HG02943 (cell line): ENCODE data around the gene SLC22A7.
"Not testable (repeated sequence)": the region's sequence is repeated elsewhere in the genome, so short reads cannot be mapped to it uniquely, and the experiment has no call there.

ENCODE experiments used
- ATAC-seq: cut with Tn5 transposase; IDR thresholded peaks from one replicate; pipeline ENCODE4 v1.9.1; 2021; ENCODE audit warnings: mild to moderate bottlenecking, low read depth, moderate library complexity; ENCODE audit not compliant: unreplicated experiment

SLC22A7 gene

GRCh38 chr6:43299338-43300293, 1.6 kb downstream of the SLC22A7 start:
- ATAC-seq = no peak

DNA sequence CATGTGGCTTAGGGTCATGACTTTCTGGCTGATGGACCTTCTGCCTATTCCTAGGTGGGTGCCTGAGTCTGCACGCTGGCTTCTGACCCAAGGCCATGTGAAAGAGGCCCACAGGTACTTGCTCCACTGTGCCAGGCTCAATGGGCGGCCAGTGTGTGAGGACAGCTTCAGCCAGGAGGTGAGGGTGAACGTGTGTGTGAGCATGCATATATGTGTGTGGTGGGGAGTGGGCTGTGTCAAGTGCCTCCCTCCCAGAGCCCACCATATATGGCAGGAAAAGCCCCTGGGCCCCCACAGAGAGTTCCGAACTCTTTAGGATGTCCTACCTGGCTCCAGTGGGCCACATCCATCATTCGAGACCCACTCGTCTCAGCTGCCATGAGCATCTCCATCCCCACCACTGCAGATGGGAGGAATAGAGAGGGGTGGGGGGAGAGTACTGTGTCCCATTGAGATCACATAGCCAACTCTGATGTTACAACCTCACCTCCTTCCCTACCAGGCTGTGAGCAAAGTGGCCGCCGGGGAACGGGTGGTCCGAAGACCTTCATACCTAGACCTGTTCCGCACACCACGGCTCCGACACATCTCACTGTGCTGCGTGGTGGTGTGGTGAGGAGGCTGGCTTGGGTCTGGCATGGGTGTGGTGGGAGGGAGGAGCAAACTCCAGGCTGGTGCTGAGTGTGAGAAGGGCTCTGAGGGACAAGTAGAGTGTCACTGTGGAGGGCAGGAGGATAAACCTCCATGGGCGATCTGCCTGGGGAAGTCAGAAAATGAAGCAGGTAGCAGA, 3.2 kb downstream of the SLC22A7 start:
- ATAC-seq = no peak

- no peak for ATAC-seq
Observed at GRCh38 chr6:43302126-43302525, 4.1 kb downstream of the SLC22A7 start.

- not testable (repeated sequence) for ATAC-seq
Observed at GRCh38 chr6:43303006-43303405, 4.9 kb downstream of the SLC22A7 start.

- no peak for ATAC-seq
Observed at GRCh38 chr6:43303751-43304331, 5.8 kb downstream of the SLC22A7 start.

GRCh38 chr6:43304361-43304760, 6.3 kb downstream of the SLC22A7 start:
- ATAC-seq = no peak

DNA sequence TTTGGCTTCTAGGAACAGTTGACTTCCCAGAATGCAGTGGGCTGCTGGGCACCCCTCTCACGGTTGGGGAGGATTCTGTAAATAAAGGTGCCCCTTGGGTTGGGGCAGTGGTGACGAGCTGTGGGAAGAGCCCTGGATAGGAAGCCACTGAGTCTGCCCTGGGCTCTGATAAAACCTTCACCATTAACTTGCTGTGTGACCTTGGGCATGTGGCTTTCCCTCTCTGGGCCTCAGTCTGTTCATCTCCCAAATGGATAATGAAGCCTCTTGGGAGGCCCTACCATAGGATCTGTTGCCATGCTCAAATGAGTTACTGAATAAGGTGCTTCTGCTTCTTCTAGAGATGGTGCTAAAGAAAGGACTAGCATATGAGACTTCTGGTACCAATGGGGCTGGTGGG, 6.8 kb downstream of the SLC22A7 start:
- ATAC-seq = no peak

DNA sequence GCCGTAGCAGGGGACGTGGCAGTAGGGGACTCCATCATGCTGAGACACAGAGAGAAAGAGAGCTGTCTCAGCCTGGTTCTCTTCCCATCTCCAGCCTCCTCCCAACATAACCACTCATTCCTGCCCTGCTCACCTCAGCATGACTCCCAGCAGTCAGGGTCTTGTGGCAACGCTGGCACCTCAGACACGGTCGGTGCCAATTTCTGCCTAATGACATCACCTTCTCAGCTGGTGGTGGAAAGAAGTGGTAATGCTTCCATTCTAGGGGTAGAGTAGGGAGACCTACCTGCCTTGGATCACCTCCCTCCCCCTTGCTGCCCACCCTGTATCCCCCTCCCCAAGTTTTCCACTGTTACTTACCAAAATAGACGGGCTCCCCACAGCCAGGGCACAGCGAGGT, 8.0 kb downstream of the SLC22A7 start:
- no peak for ATAC-seq

GRCh38 chr6:43307451-43308100, 9.5 kb downstream of the SLC22A7 start:
- ATAC-seq = no peak

DNA sequence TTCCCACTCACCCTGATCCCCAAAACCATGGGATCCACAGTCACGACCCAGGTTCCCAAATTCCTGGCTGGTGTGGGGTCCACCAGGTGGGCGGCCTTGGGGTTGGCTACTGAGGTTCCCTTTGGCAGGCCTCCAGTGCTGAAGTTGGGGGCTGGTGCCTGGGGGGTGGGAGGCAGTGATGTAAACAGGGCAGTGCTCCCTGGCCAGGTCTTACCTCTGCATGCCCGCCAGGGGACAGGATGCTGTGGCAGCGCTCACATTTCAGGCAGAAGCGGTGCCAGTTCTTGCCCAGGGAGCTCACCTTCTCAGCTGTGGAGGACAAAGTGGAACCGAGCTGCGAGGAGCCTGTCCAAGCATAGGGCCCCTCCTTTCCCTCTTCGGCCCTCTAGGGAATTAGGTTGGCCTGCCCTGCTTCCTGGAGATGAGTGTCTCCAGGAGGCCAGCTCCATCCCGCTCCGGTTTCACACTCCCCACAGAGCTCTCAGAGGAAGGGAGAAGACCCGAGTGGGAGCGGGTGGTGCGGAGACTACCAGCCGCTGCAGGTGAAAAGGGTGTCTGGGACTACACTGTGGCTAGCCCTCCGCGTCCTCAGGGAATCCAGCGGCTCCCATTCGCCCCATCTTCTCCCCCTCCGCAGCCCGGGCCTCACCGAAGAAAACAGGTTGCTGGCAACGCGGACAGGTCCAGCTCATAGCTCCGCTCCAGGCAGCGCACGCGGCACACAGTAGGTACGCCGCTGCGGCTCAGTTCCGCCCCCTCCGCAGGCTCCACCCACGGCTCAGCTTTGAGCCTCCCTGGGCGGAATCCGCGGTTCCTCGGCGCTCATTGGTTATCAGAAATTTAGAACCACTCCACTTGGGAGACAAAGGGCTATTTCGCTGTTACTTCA, 10.3 kb downstream of the SLC22A7 start, which contains the start of gene CRIP3:
CRIP3 (minus strand) TSS at position 726 of the 889 bp plus-strand sequence; CDS start at position 692, 34 bp downstream.
- ATAC-seq = no peak

DNA sequence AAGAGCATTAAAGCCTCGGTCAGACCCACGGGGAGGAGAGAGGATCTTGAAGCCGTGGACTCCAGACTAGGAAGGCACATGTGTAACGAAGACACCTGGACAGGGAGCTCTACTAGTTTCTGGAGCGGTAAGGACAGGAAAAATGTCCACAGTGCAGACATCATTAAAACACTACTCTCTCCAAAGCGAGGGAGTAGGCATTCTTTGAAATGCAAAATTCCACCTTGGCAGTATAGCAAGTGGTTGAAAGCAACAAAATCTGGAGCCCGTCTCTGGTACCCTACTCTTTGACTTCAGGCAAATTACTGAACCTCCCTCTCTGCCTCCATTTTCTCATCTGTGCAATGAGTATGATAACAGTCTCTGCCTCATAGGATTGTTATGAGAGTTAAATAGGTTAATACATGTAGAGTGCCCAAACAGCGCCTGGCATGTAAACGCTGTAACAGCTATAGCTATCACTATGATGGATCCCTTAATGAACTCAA, 11.0 kb downstream of the SLC22A7 start:
- ATAC-seq = no peak

DNA sequence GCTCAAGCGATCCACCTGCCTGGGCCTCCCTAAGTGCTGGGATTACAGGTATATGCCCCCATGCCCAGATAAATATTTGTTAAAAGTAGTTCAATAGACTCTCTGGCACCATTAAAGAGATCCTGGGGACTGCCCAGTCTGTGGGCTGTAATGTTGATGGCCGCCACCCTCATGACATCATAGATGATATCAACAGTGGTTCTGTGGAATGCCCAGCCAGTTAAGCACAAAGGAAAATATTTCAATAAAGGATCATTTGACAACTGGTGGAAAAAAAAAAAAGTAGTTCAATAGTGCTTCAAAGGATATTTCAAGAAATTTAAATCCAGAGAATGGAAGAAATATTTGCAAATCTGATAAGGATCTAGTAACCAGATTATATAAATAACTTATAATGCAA, 12.1 kb downstream of the SLC22A7 start:
- no peak for ATAC-seq

DNA sequence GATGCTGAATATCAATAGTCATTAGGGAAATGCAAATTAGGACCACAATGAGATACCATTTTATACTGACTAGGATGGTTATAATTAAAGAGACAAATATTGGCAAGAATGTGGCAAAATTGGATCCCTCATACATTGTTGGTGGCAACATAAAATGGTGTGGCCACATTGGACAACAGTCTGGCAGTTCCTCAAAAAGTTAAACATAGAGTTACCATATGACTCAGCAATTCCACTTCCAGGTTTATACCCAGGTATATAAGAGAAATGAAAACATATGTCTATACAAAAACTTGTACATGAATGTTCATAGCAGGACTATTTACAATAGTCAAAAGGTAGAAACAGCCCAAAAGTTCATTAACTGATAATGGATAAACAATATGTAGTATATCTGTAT, 12.6 kb downstream of the SLC22A7 start:
- no peak for ATAC-seq

- no peak for ATAC-seq
Observed at GRCh38 chr6:43311666-43312065, 13.6 kb downstream of the SLC22A7 start.

DNA sequence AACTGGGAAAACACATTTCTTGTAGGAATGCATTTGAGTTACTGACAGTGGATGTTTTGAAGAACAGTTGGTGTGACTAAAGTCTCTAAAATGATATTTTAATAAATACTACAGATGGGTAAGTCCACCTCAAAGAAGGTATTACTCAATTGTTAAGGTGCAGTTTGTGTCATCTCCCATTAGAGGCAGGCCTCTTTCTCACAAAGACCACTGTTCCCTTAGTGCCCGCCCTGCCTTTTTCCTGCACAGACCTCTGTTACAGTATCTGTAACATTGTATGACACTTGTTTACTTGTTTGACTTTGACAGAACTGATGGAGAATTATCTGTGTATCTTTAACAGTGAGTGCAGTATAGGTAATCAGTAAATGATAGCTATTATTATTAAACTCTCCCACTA, 15.8 kb downstream of the SLC22A7 start:
- ATAC-seq = no peak

DNA sequence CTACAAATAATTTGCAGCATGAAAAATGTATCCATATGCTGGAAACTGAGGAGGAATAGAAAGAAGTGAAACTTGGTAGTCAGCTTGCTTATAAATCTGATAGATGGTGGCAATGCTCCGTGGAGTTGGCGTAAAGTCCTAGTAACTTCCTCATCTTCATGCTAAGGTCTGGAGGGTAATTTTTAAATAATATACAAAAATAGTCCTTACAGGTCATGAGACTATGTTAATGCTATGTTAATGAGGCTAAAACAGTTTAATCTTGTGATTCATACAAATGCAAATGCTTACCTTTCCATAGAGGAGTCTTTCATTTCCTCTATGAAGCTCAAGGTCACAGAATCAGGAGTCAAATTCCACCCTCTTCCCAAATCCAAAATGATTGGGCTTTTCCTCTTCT, 20.0 kb downstream of the SLC22A7 start:
- ATAC-seq = no peak

- no peak for ATAC-seq
Observed at GRCh38 chr6:43325876-43326275, 27.8 kb downstream of the SLC22A7 start.

GRCh38 chr6:43328528-43328927, 30.5 kb downstream of the SLC22A7 start:
- ATAC-seq = no peak

- no peak for ATAC-seq
Observed at GRCh38 chr6:43331470-43331869, 33.4 kb downstream of the SLC22A7 start.
